Trophoblast cell (in vitro differentiated cells and primary cell): ENCODE data around the gene KCNH4.
A peak's percentile ranks its signal among the peaks of the same experiment; 100 is the strongest.

ENCODE experiments used
- DNase-seq, 2 donors: peaks; one replicate each; pipeline ENCODE4 v3.0.0-alpha.2; 2016
- H2AFZ ChIP-seq: 2 replicates; pipeline ENCODE4 v1.6.1; 2013; ENCODE audit warnings: low read length, moderate library complexity, mild to moderate bottlenecking; ENCODE audit not compliant: insufficient read depth, poor library complexity
- H2AK5ac ChIP-seq: 2 replicates; pipeline ENCODE4 v1.6.1; 2013; ENCODE audit warnings: mild to moderate bottlenecking, low read length
- H2BK120ac ChIP-seq: 2 replicates; pipeline ENCODE4 v1.6.1; 2013; ENCODE audit warnings: low read length, mild to moderate bottlenecking, moderate library complexity; ENCODE audit not compliant: insufficient read depth, poor library complexity
- H2BK12ac ChIP-seq: 2 replicates; pipeline ENCODE4 v1.6.1; 2013; ENCODE audit warnings: mild to moderate bottlenecking, low read length, moderate library complexity
- H2BK5ac ChIP-seq: 2 replicates; pipeline ENCODE4 v1.6.1; 2013; ENCODE audit warnings: low read length, low read depth, moderate library complexity, mild to moderate bottlenecking; ENCODE audit not compliant: poor library complexity
- H3K14ac ChIP-seq: 2 replicates; pipeline ENCODE4 v1.6.1; 2013; ENCODE audit warnings: mild to moderate bottlenecking, low read length
- H3K18ac ChIP-seq: 2 replicates; pipeline ENCODE4 v1.6.1; 2013; ENCODE audit warnings: mild to moderate bottlenecking, low read length
- H3K23ac ChIP-seq: 2 replicates; pipeline ENCODE4 v1.6.1; 2013; ENCODE audit warnings: low read length
- H3K27ac ChIP-seq: 2 replicates; pipeline ENCODE4 v1.5.1; 2013; ENCODE audit warnings: low read depth, mild to moderate bottlenecking, inconsistent platforms, low read length, moderate library complexity
- H3K27me3 ChIP-seq: 2 replicates; pipeline ENCODE4 v1.6.1; 2013; ENCODE audit warnings: inconsistent platforms, mild to moderate bottlenecking, low read length, moderate library complexity; ENCODE audit not compliant: insufficient read depth
- H3K36me3 ChIP-seq, 2 experiments: 1 replicate in 1 of 2; 2 replicates in 1 of 2; pipeline ENCODE4 v1.6.1; 2013; ENCODE audit warnings: low read length in 2 of 2, mild to moderate bottlenecking in 2 of 2, moderate library complexity in 1 of 2; ENCODE audit not compliant: insufficient read depth in 2 of 2, control insufficient read depth in 1 of 2
- H3K4ac ChIP-seq: 2 replicates; pipeline ENCODE4 v1.6.1; 2013; ENCODE audit warnings: low read depth, mild to moderate bottlenecking, low read length, moderate library complexity
- H3K4me1 ChIP-seq, 2 experiments: 1 replicate in 1 of 2; 2 replicates in 1 of 2; pipeline ENCODE4 v1.6.1; 2013; ENCODE audit warnings: low read length in 2 of 2, mild to moderate bottlenecking in 2 of 2, moderate library complexity in 1 of 2; ENCODE audit not compliant: insufficient read depth in 2 of 2, control insufficient read depth in 1 of 2
- H3K4me2 ChIP-seq: 2 replicates; pipeline ENCODE4 v1.6.1; 2013; ENCODE audit warnings: inconsistent platforms, mild to moderate bottlenecking, low read length, moderate library complexity
- H3K4me3 ChIP-seq: 2 replicates; pipeline ENCODE4 v1.5.1; 2013; ENCODE audit warnings: mild to moderate bottlenecking, low read depth, low read length, inconsistent platforms
- H3K79me1 ChIP-seq: one replicate; pipeline ENCODE4 v1.6.1; 2013; ENCODE audit warnings: low read length
- H3K79me2 ChIP-seq: 2 replicates; pipeline ENCODE4 v1.6.1; 2013; ENCODE audit warnings: low read length, mild to moderate bottlenecking; ENCODE audit not compliant: control insufficient read depth, insufficient read depth, poor library complexity
- H3K9ac ChIP-seq: 2 replicates; pipeline ENCODE4 v1.6.1; 2013; ENCODE audit warnings: mild to moderate bottlenecking, low read length
- H3K9me3 ChIP-seq: 2 replicates; pipeline ENCODE4 v1.6.1; 2013; ENCODE audit warnings: low read depth, mild to moderate bottlenecking, control low read depth, inconsistent platforms, low read length; ENCODE audit not compliant: insufficient read depth
- H4K12ac ChIP-seq: 2 replicates; pipeline ENCODE4 v1.6.1; 2013; ENCODE audit warnings: low read depth, mild to moderate bottlenecking, low read length, moderate library complexity
- H4K8ac ChIP-seq: 2 replicates; pipeline ENCODE4 v1.6.1; 2013; ENCODE audit warnings: low read depth, mild to moderate bottlenecking, low read length, moderate library complexity
- H4K91ac ChIP-seq: one replicate; pipeline ENCODE4 v1.6.1; 2013; ENCODE audit warnings: low read depth, mild to moderate bottlenecking, low read length, moderate library complexity
- WGBS: extraction: QIAGEN DNeasy Blood & Tissue Kit; methylation state at CpG from one replicate; pipeline ENCODE4 v1.1.7; 2013; ENCODE audit warnings: missing lambda C conversion rate; ENCODE audit not compliant: insufficient read length, insufficient coverage; ENCODE audit errors: extremely low coverage; 5-methylcytosine and 5-hydroxymethylcytosine counted together

Gene KCNH4

DNA sequence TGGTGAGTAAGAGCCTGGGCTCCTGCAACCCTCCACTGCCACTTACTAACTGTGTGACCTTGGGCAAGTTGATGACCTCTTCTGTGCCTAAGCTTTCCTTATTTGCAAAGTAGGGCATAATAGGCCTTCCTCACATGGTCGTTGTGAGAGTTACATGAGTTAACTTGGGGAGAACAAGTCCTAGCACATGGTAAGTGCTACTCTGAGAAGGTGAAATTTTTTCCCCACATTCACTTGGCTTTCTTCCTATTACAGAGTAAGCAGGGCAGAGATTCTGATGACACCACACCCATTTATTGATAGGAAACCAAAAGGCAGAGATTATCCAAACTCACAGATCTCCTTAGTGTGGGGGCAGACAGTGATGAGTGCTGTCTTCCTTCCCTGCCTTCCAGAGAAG is 1.6 kb downstream of the KCNH4 start:
- Histone ChIP-seq H4K8ac (no peak overlapping the region), H2BK5ac (no peak overlapping the region), H3K79me2 (no peaks in the 10 kb centered on the region), H2AFZ (no peak overlapping the region), H3K27ac (no peak overlapping the region), H3K79me1 (no peaks in the 10 kb centered on the region), H3K36me3 (no peaks in the 10 kb centered on the region), H3K9me3 (peaks cover 9% of the 10 kb centered on the region), H4K91ac (no peak overlapping the region), H3K27me3 (peaks cover 35% of the 10 kb centered on the region), H3K4me2 (no peak overlapping the region), H4K12ac (no peak overlapping the region), H2AK5ac (no peak overlapping the region), H3K4me3 (no peak overlapping the region), H2BK120ac (no peak overlapping the region), H3K23ac (no peak overlapping the region), H3K4me1 (peaks cover 9 to 18% of the 10 kb centered on the region in 2 experiments), H3K4ac (no peak overlapping the region), H3K14ac (no peak overlapping the region), H2BK12ac (no peak overlapping the region), H3K9ac (no peak overlapping the region), H3K18ac (no peak overlapping the region)
- no CpG with 5 or more reads among the region's 1 CpG for WGBS
- DNase-seq: no peak

DNA sequence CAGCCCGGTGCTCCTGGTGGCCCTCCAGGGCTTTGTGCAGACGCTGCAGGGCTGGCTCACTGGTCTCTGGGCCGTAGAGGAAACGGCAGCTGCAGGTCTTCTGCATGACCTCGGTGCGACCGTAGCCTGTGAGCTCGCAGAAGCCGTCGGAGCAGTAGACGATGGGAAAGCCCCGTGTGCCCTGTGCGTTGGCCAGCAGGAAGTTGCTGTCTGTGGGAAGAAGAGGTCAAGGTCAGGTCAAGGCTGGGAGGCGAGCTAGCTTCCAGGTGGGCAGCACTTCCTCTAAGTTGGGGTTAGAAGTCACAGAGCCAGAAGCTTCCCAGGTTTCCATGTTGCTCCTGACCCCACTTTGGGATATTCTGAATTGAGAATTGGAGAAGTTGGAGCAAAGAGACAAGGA is 2.1 kb downstream of the KCNH4 start:
- Histone ChIP-seq H4K8ac (no peak overlapping the region), H3K79me2 (no peaks in the 10 kb centered on the region), H3K4me1 (peaks cover 5 to 14% of the 10 kb centered on the region in 2 experiments), H3K14ac (no peak overlapping the region), H4K91ac (no peak overlapping the region), H3K23ac (no peak overlapping the region), H2AFZ (no peak overlapping the region), H3K4ac (no peak overlapping the region), H3K18ac (no peak overlapping the region), H2AK5ac (no peak overlapping the region), H3K27ac (no peak overlapping the region), H3K4me2 (no peak overlapping the region), H2BK5ac (no peak overlapping the region), H3K4me3 (no peak overlapping the region), H2BK12ac (no peak overlapping the region), H3K79me1 (no peaks in the 10 kb centered on the region), H4K12ac (no peak overlapping the region), H3K27me3 (peaks cover 31% of the 10 kb centered on the region), H3K36me3 (no peaks in the 10 kb centered on the region), H3K9me3 (peaks cover 10% of the 10 kb centered on the region), H2BK120ac (no peak overlapping the region), H3K9ac (no peak overlapping the region)
- no peak for DNase-seq
- WGBS: no CpG with 5 or more reads among the region's 14 CpGs

DNA sequence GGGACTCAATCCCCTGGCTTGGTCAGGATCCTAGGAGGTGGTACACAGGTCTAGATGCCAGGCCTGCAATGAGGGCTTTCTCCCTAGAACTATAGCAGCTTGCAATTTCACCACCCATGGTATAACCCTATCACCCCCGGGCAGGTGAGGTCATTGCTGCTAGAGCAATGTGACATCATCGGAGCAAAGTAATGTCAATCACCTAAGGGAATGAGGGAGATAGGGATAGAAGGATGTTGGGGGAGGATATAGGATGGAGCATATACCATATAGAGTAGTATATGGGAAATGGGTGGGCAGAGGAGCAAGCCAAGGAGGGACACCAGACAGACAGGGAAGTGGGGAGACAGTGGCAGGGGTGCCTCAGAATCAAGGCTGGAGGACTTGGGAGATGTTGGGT is 3.3 kb downstream of the KCNH4 start:
- H3K4me1 ChIP-seq: peaks cover 3 to 13% of the 10 kb centered on the region in 2 experiments
- H2BK12ac ChIP-seq: no peak overlapping the region
- H3K9me3 ChIP-seq: peaks cover 10% of the 10 kb centered on the region
- H2AK5ac ChIP-seq: no peak overlapping the region
- H3K79me1 ChIP-seq: no peaks in the 10 kb centered on the region
- no peak overlapping the region for H3K9ac ChIP-seq
- H3K36me3 ChIP-seq: no peaks in the 10 kb centered on the region
- H3K27ac ChIP-seq: no peak overlapping the region
- no peak overlapping the region for H4K8ac ChIP-seq
- H2BK5ac ChIP-seq: no peak overlapping the region
- no peaks in the 10 kb centered on the region for H3K79me2 ChIP-seq
- DNase-seq: peak in 1 of 2 donors; percentile 27
- no peak overlapping the region for H4K91ac ChIP-seq
- H3K4me3 ChIP-seq: no peak overlapping the region
- H3K23ac ChIP-seq: no peak overlapping the region
- H3K4ac ChIP-seq: no peak overlapping the region
- H2AFZ ChIP-seq: no peak overlapping the region
- no peak overlapping the region for H4K12ac ChIP-seq
- no peak overlapping the region for H2BK120ac ChIP-seq
- peaks cover 23% of the 10 kb centered on the region for H3K27me3 ChIP-seq
- no peak overlapping the region for H3K4me2 ChIP-seq
- no CpG with 5 or more reads among the region's 2 CpGs for WGBS
- no peak overlapping the region for H3K18ac ChIP-seq
- no peak overlapping the region for H3K14ac ChIP-seq

DNA sequence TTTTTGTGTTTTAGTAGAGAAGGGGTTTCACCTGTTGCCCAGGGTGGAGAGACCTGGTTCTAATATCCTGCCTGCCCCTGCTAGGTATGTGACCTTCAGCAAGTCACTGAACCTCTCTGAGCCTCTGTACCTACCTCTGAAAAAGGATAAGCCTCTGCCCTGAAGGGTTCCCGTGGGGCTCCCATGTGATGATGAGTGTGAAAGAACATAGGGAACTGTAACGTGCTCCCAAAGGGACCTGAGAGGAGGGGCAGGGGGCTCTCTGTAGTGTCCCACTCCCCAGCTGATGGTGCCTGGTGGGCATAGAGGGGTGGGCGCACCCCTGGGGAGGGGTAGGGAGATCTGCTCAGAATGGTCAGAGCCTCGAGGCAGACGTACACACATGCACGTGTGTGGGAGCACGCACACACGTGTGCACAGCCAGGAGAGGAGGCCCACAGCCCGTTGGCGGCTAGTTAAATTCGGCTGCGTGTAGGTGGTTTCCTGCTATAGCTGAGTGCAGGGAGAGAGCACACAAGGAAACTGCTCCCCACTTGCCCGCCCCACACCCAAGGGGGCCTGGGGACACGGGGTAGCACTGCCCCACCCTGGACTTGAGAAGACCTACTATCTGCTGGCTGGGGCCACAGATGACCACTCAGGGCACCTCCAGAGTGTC is 6.7 kb downstream of the KCNH4 start:
- Histone ChIP-seq H3K9me3 (peaks cover 4% of the 10 kb centered on the region), H2BK5ac (no peak overlapping the region)

More for the DNA sequence above, 6.7 kb downstream of the KCNH4 start:
- Histone ChIP-seq H3K4me2 (no peak overlapping the region), H3K36me3 (no peaks in the 10 kb centered on the region), H2AFZ (no peak overlapping the region), H3K27me3 (no peaks in the 10 kb centered on the region), H4K91ac (no peak overlapping the region), H3K4ac (no peak overlapping the region), H4K8ac (no peak overlapping the region), H3K4me1 (peaks cover 0 to 10% of the 10 kb centered on the region in 2 experiments), H3K23ac (no peak overlapping the region), H3K18ac (no peak overlapping the region), H3K27ac (no peak overlapping the region), H2BK120ac (no peak overlapping the region), H4K12ac (no peak overlapping the region), H3K79me2 (no peaks in the 10 kb centered on the region), H3K79me1 (no peaks in the 10 kb centered on the region), H3K14ac (no peak overlapping the region), H3K9ac (no peak overlapping the region), H3K4me3 (peak overlapping the region; percentile 36), H2BK12ac (no peak overlapping the region), H2AK5ac (no peak overlapping the region)
- WGBS: no CpG with 5 or more reads among the region's 14 CpGs
- DNase-seq: no peak
